HepG2 (cell line): Measurements from ENCODE around the gene BATF2. TPM values are rescaled to one million over a fixed set of nuclear protein-coding genes. Genes with fewer than 3 reads are reported as not detected.

ENCODE experiments used
- ATAC-seq: fragments of 200-7000 bp; cut with Tn5 transposase; 3 replicates; pipeline ENCODE4 v1.9.1; 2020; ENCODE audit warnings: mild to moderate bottlenecking, moderate library complexity
- BruUV-seq: library from RNA; stranded (reverse); fragments of 400-500 nt; replicated peaks from 2 replicates; lab custom pipeline; 2021; lab: Mats Ljungman, UMichigan
- CTCF ChIA-PET: fragments of 300-600 bp; formaldehyde crosslinking; extraction: SDS; loops from one replicate; lab custom pipeline; 2021; ENCODE audit warnings: low total read pairs, inconsistent platforms, low intra/inter-chr PET ratio; lab: Yijun Ruan, JAX
- POLR2A ChIA-PET: fragments of 350-600 bp; sonication (Branson Sonifier 250); formaldehyde crosslinking; loops from one replicate; lab custom pipeline; 2020; ENCODE audit warnings: antibody characterized with exemption, inconsistent platforms; lab: Yijun Ruan, JAX
- DNase-seq: peaks from one replicate; pipeline ENCODE4 v3.0.0-alpha.2; 2015; ENCODE audit warnings: low spot score
- FAIRE-seq: peaks from 3 replicates; lab custom pipeline; 2011; peaks lifted over from hg19 to GRCh38; lab: Jason Lieb, UNC
- H2AFZ ChIP-seq: one replicate; pipeline ENCODE4 v1.6.1; 2011; ENCODE audit warnings: low read length, inconsistent platforms
- H3K27ac ChIP-seq: fragments of 300-600 bp; 3 replicates; pipeline ENCODE4 v1.8.0; 2011; ENCODE audit warnings: mixed run types, mild to moderate bottlenecking, mixed read lengths, low read length, inconsistent platforms; ENCODE audit not compliant: insufficient read depth; ENCODE audit errors: extremely low read length
- H3K27me3 ChIP-seq, 2 experiments: fragments of 200-600 bp in 1 of 2; 2 replicates in 1 of 2; 3 replicates in 1 of 2; pipeline versions ENCODE4 v1.6.0 to v1.8.0; 2011; ENCODE audit warnings: low read length in 2 of 2, mild to moderate bottlenecking in 2 of 2, moderate library complexity in 2 of 2, inconsistent platforms in 1 of 2; ENCODE audit not compliant: insufficient read depth in 2 of 2, control insufficient read depth in 1 of 2
- H3K36me3 ChIP-seq, 2 experiments: fragments of 200-600 bp in 1 of 2; replicated peaks in 1 of 2; 2 replicates in 1 of 2; 3 replicates in 1 of 2; pipeline versions ENCODE4 v1.5.1 to v1.8.0; 2011; ENCODE audit warnings: low read length in 2 of 2, inconsistent platforms in 1 of 2; ENCODE audit not compliant: insufficient read depth in 2 of 2, control insufficient read depth in 1 of 2
- H3K4me1 ChIP-seq: 2 replicates; pipeline ENCODE4 v1.5.1; 2012; ENCODE audit warnings: low read length, inconsistent platforms; ENCODE audit not compliant: insufficient read depth
- H3K4me2 ChIP-seq: 2 replicates; pipeline ENCODE4 v1.6.0; 2011; ENCODE audit warnings: low read depth, low read length, inconsistent platforms
- H3K4me3 ChIP-seq, 3 experiments: fragments of 200-600 bp in 1 of 3; sonication (generic), shearing (Covaris generic) in 1 of 3; replicated peaks in 1 of 3; 2 replicates each; pipeline ENCODE4 v1.5.1; 2011 to 2016; ENCODE audit warnings: low read length in 3 of 3, inconsistent platforms in 2 of 3, low read depth in 2 of 3, mild to moderate bottlenecking in 2 of 3, control low read depth in 1 of 3, mixed read lengths in 1 of 3; ENCODE audit not compliant: insufficient read depth in 1 of 3
- H3K79me2 ChIP-seq: one replicate; pipeline ENCODE4 v1.6.1; 2011; ENCODE audit warnings: low read length, inconsistent platforms; ENCODE audit not compliant: insufficient read depth
- H3K9ac ChIP-seq: 2 replicates; pipeline ENCODE4 v1.6.0; 2011; ENCODE audit warnings: mild to moderate bottlenecking, low read depth, low read length, inconsistent platforms; ENCODE audit not compliant: insufficient read depth
- H3K9me3 ChIP-seq: 2 replicates; pipeline ENCODE4 v1.5.1; 2012; ENCODE audit warnings: mild to moderate bottlenecking, low read length
- H4K20me1 ChIP-seq: 2 replicates; pipeline ENCODE4 v1.6.0; 2011; ENCODE audit warnings: inconsistent platforms, mild to moderate bottlenecking, low read length, moderate library complexity; ENCODE audit not compliant: insufficient read depth
- FOXM1 ChIP-seq: sonication (generic); formaldehyde crosslinking; IDR thresholded peaks from 2 replicates; pipeline ENCODE4 v1.5.0; 2020; ENCODE audit warnings: missing genetic modification reagents
- HDAC1 ChIP-seq: sonication (generic); formaldehyde crosslinking; IDR thresholded peaks from 2 replicates; pipeline ENCODE4 v1.5.1; 2020; ENCODE audit warnings: mild to moderate bottlenecking, missing genetic modification reagents
- MED8 ChIP-seq: sonication (generic); formaldehyde crosslinking; IDR thresholded peaks from 2 replicates; pipeline ENCODE4 v1.8.1; 2023; ENCODE audit warnings: mild to moderate bottlenecking, missing genetic modification reagents; ENCODE audit not compliant: insufficient replicate concordance
- MXD4 ChIP-seq: IDR thresholded peaks from 2 replicates; pipeline ENCODE4 v1.6.1; 2016; ENCODE audit warnings: mild to moderate bottlenecking, missing biosample characterization, missing genetic modification reagents
- NR2F6 ChIP-seq, 2 experiments: IDR thresholded peaks; 2 replicates each; pipeline ENCODE4 v1.6.1; 2016; ENCODE audit warnings: antibody characterized with exemption in 1 of 2, mild to moderate bottlenecking in 1 of 2
- SMARCE1 ChIP-seq: fragments of 450-650 bp; IDR thresholded peaks from 2 replicates; pipeline ENCODE4 v1.6.1; 2017; ENCODE audit warnings: borderline replicate concordance
- ZNF12 ChIP-seq: sonication (generic); formaldehyde crosslinking; IDR thresholded peaks from 2 replicates; pipeline ENCODE4 v1.5.0; 2020; ENCODE audit warnings: missing genetic modification reagents
- ZNF329 ChIP-seq: sonication (generic); formaldehyde crosslinking; IDR thresholded peaks from 2 replicates; pipeline ENCODE4 v1.9.0; 2021; ENCODE audit warnings: low read depth, mild to moderate bottlenecking, missing genetic modification reagents
- ZNF331 ChIP-seq: sonication (generic); formaldehyde crosslinking; IDR thresholded peaks from 2 replicates; pipeline ENCODE4 v1.4.0; 2020; ENCODE audit warnings: missing genetic modification reagents
- ZNF350 ChIP-seq: sonication (generic); formaldehyde crosslinking; IDR thresholded peaks from 2 replicates; pipeline ENCODE4 v1.4.0; 2020; ENCODE audit warnings: mild to moderate bottlenecking, low read depth, missing genetic modification reagents, borderline replicate concordance
- ZNF747 ChIP-seq: sonication (generic); formaldehyde crosslinking; IDR thresholded peaks from 2 replicates; pipeline ENCODE4 v1.8.1; 2023; ENCODE audit warnings: missing genetic modification reagents, mild to moderate bottlenecking, borderline replicate concordance
- ZNF839 ChIP-seq: sonication (generic); formaldehyde crosslinking; IDR thresholded peaks from 2 replicates; pipeline ENCODE4 v1.4.0; 2020; ENCODE audit warnings: missing genetic modification reagents, mild to moderate bottlenecking, borderline replicate concordance
- ZNF841 ChIP-seq: sonication (generic); formaldehyde crosslinking; IDR thresholded peaks from 2 replicates; pipeline ENCODE4 v1.8.1; 2023; ENCODE audit warnings: missing genetic modification reagents, borderline replicate concordance
- ZSCAN12 ChIP-seq: sonication (generic); formaldehyde crosslinking; IDR thresholded peaks from 2 replicates; pipeline ENCODE4 v1.9.0; 2021; ENCODE audit warnings: mild to moderate bottlenecking, missing genetic modification reagents
- WGBS: methylation state at CpG from one replicate; pipeline ENCODE4 v1.1.6; 2017; ENCODE audit warnings: low lambda C conversion rate; 5-methylcytosine and 5-hydroxymethylcytosine counted together
- in situ Hi-C: cut with HindIII; loops from 2 replicates; pipeline ENCODE4 v1.10.0; 2017; ENCODE audit warnings: low pct_unique_long_range_greater_than_20kb; ENCODE audit not compliant: extremely low pct_ligation_motif_present
- intact Hi-C: fragments of 100-400 bp; cut with micrococcal nuclease; formaldehyde crosslinking; loops from one replicate; pipeline ENCODE4 v1.10.0; 2022; ENCODE audit not compliant: unreplicated experiment
- polyA plus RNA-seq, 8 experiments: library from polyadenylated mRNA; depleted of rRNA in 3 of 8; stranded (reverse) in 7 of 8; unstranded in 1 of 8; fragments of >200 nt; fragmentation: Illumina TruSeq in 4 of 8; extraction: Trizol in 4 of 8; gene quantifications; 2 replicates each; pipeline versions ENCODE4 v1.2.1 to v1.2.3, GENCODE V29; 2011 to 2016; ENCODE audit warnings: low read depth in 4 of 8, missing spikeins in 1 of 8, mixed read lengths in 1 of 8; ENCODE audit not compliant: insufficient read depth in 1 of 8
- total RNA-seq, 5 experiments: library from RNA; depleted of rRNA; stranded (reverse); fragments of >200 nt; fragmentation: Illumina TruSeq; extraction: Trizol; gene quantifications; 2 replicates each; pipeline ENCODE4 v1.2.3, GENCODE V29; 2016; ENCODE audit warnings: low read depth in 1 of 5
- TF ChIP-seq, protein P1 (sequence below): sonication (generic); formaldehyde crosslinking; IDR thresholded peaks from 2 replicates; pipeline ENCODE4 v1.4.0; 2020; ENCODE audit warnings: mild to moderate bottlenecking, missing genetic modification reagents
- TF ChIP-seq, protein P2 (sequence below): sonication (generic); formaldehyde crosslinking; IDR thresholded peaks from 2 replicates; pipeline ENCODE4 v1.4.0; 2020; ENCODE audit warnings: missing genetic modification reagents, borderline replicate concordance
- TF ChIP-seq, protein P3 (sequence below): sonication (generic); formaldehyde crosslinking; IDR thresholded peaks from 2 replicates; pipeline ENCODE4 v1.4.0; 2020; ENCODE audit warnings: missing genetic modification reagents

BATF2 gene
- total and polyA plus RNA-seq, 2 of the 13 experiments (the other 11 are each of a cell fraction or from before 2014, with no cell fraction given): 2.8 to 3.9 TPM

GRCh38 chr11:64998141-64998540 lies 1.4 kb upstream of the BATF2 start:
- H3K9ac ChIP-seq: peak overlapping the region; percentile 58
- POLR2A ChIA-PET: interaction anchor here (0.8 to 4.0 kb wide), 22 partner anchors 8 to 219 kb away, joined by 3 to 42 read pairs (median 4); partner anchors contain the start of genes ARL2, CDC42BPG, GPHA2 and MEN1
- TF ChIP-seq HDAC1 (CRISPR knock-in tag) (no peak), ZNF350 (CRISPR knock-in tag) (no peak), ZSCAN12 (CRISPR knock-in tag) (no peak), MXD4 (CRISPR knock-in tag) (no peak), FOXM1 (no peak), ZNF331 (CRISPR knock-in tag) (0 out of 2 replicates have a peak, but pooled peaks have one; percentile 43), MED8 (CRISPR knock-in tag) (no peak), ZNF747 (no peak), NR2F6 (IDR thresholded peaks at IDR 0.05) (no peak), NR2F6 (CRISPR knock-in tag; IDR thresholded peaks at IDR 0.05) (no peak), ZNF841 (CRISPR knock-in tag) (no peak), ZNF12 (CRISPR knock-in tag) (no peak), SMARCE1 (no peak), ZNF839 (CRISPR knock-in tag) (no peak), ZNF329 (CRISPR knock-in tag) (no peak)
- TF ChIP-seq, protein P1, sequence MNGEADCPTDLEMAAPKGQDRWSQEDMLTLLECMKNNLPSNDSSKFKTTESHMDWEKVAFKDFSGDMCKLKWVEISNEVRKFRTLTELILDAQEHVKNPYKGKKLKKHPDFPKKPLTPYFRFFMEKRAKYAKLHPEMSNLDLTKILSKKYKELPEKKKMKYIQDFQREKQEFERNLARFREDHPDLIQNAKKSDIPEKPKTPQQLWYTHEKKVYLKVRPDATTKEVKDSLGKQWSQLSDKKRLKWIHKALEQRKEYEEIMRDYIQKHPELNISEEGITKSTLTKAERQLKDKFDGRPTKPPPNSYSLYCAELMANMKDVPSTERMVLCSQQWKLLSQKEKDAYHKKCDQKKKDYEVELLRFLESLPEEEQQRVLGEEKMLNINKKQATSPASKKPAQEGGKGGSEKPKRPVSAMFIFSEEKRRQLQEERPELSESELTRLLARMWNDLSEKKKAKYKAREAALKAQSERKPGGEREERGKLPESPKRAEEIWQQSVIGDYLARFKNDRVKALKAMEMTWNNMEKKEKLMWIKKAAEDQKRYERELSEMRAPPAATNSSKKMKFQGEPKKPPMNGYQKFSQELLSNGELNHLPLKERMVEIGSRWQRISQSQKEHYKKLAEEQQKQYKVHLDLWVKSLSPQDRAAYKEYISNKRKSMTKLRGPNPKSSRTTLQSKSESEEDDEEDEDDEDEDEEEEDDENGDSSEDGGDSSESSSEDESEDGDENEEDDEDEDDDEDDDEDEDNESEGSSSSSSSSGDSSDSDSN (CRISPR knock-in tag): no peak
- TF ChIP-seq, protein P2, sequence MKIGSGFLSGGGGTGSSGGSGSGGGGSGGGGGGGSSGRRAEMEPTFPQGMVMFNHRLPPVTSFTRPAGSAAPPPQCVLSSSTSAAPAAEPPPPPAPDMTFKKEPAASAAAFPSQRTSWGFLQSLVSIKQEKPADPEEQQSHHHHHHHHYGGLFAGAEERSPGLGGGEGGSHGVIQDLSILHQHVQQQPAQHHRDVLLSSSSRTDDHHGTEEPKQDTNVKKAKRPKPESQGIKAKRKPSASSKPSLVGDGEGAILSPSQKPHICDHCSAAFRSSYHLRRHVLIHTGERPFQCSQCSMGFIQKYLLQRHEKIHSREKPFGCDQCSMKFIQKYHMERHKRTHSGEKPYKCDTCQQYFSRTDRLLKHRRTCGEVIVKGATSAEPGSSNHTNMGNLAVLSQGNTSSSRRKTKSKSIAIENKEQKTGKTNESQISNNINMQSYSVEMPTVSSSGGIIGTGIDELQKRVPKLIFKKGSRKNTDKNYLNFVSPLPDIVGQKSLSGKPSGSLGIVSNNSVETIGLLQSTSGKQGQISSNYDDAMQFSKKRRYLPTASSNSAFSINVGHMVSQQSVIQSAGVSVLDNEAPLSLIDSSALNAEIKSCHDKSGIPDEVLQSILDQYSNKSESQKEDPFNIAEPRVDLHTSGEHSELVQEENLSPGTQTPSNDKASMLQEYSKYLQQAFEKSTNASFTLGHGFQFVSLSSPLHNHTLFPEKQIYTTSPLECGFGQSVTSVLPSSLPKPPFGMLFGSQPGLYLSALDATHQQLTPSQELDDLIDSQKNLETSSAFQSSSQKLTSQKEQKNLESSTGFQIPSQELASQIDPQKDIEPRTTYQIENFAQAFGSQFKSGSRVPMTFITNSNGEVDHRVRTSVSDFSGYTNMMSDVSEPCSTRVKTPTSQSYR (CRISPR knock-in tag): no peak
- TF ChIP-seq, protein P3, sequence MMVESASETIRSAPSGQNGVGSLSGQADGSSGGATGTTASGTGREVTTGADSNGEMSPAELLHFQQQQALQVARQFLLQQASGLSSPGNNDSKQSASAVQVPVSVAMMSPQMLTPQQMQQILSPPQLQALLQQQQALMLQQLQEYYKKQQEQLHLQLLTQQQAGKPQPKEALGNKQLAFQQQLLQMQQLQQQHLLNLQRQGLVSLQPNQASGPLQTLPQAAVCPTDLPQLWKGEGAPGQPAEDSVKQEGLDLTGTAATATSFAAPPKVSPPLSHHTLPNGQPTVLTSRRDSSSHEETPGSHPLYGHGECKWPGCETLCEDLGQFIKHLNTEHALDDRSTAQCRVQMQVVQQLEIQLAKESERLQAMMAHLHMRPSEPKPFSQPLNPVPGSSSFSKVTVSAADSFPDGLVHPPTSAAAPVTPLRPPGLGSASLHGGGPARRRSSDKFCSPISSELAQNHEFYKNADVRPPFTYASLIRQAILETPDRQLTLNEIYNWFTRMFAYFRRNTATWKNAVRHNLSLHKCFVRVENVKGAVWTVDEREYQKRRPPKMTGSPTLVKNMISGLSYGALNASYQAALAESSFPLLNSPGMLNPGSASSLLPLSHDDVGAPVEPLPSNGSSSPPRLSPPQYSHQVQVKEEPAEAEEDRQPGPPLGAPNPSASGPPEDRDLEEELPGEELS (CRISPR knock-in tag): no peak

More at GRCh38 chr11:64998141-64998540, 1.4 kb upstream of the BATF2 start:
- peak; percentile 85 for FAIRE-seq
- WGBS: 0% methylated on average over 1 of the region's 1 CpG
- Histone ChIP-seq H3K9me3 (no peaks in the 10 kb centered on the region), H3K27me3 (no peaks in the 10 kb centered on the region; a peak in 1 of 5 replicates), H3K4me1 (peaks cover 70% of the 10 kb centered on the region), H3K27ac (peak overlapping the region; percentile 53), H4K20me1 (no peaks in the 10 kb centered on the region), H3K4me3 (peak overlapping the region; percentile 59 to 73 (median 61)), H3K79me2 (no peaks in the 10 kb centered on the region), H3K4me2 (peak overlapping the region; percentile 99), H2AFZ (no peak overlapping the region), H3K36me3 (no peaks in the 10 kb centered on the region; a peak in 1 of 5 replicates)
- peak; percentile 28 for ATAC-seq
- CTCF ChIA-PET: no interaction called here
- BruUV-seq: no TSS peak
- in situ Hi-C loops (no loop called here), intact Hi-C loops (loop anchor here (5.0 kb wide), 1 partner anchor 151 kb away; no protein-coding TSS in a partner anchor)
- DNase-seq: peak; percentile 59
